Right lobe of liver (tissue), 6 donors: ENCODE measurements around the gene SPON1. TPM values are rescaled to one million over a fixed set of nuclear protein-coding genes. Genes with fewer than 3 reads are reported as not detected.

Experiments used
- ATAC-seq, 4 donors: fragments of 200-7000 bp; cut with Tn5 transposase; one replicate each; pipeline ENCODE4 v1.9.1; 2020; ENCODE audit warnings: mild to moderate bottlenecking in 4 of 4, moderate library complexity in 4 of 4
- DNase-seq, 3 donors: peaks; one replicate each; pipeline ENCODE4 v3.0.0-alpha.2; 2020
- H3K27ac ChIP-seq, 3 donors: fragments of 200-600 bp; one replicate each; pipeline ENCODE4 v1.8.0; 2022
- H3K27me3 ChIP-seq, 2 donors: fragments of 200-600 bp; one replicate each; pipeline ENCODE4 v1.8.0; 2022
- H3K36me3 ChIP-seq, 4 donors: fragments of 200-600 bp; sonication (generic) in 1 of 4; one replicate each; pipeline versions ENCODE4 v1.5.1 to v1.8.0; 2017 to 2022; ENCODE audit warnings: control low read depth in 1 of 4
- H3K4me1 ChIP-seq, 4 donors: fragments of 200-600 bp; sonication (generic) in 1 of 4; one replicate each; pipeline versions ENCODE4 v1.5.1 to v1.8.0; 2017 to 2022; ENCODE audit warnings: control low read depth in 1 of 4
- H3K4me3 ChIP-seq, 3 donors: fragments of 200-600 bp; one replicate each; pipeline ENCODE4 v1.8.0; 2022
- H3K9me3 ChIP-seq, 4 donors: fragments of 200-600 bp; sonication (generic) in 1 of 4; one replicate each; pipeline versions ENCODE4 v1.5.1 to v1.8.0; 2017 to 2022; ENCODE audit warnings: control low read depth in 1 of 4
- POLR2A ChIP-seq: fragments of 450-650 bp; IDR thresholded peaks from one replicate; pipeline ENCODE4 v1.6.1; 2017; ENCODE audit warnings: antibody characterized with exemption, mild to moderate bottlenecking
- WGBS: methylation state at CpG from one replicate; pipeline ENCODE4 v1.1.6; 2018; ENCODE audit warnings: low coverage, low lambda C conversion rate; ENCODE audit not compliant: insufficient coverage; ENCODE audit errors: missing lambda C conversion rate; 5-methylcytosine and 5-hydroxymethylcytosine counted together
- intact Hi-C, 2 donors: fragments of 100-400 bp; cut with DNase I; formaldehyde crosslinking; loops; one replicate each; pipeline versions ENCODE4 v1.11.2 to v1.14.1; 2022
- total RNA-seq, 6 experiments: library from RNA; depleted of rRNA in 2 of 6; stranded (reverse); fragments of >200 nt in 2 of 6; fragmentation: NEBNext Ultra II Directional in 3 of 6; extraction: Animal tissue kit (Norgen Biotek cat#: 25700) in 3 of 6; gene quantifications; one replicate each; pipeline versions ENCODE4 v1.1.0 to v1.2.4, GENCODE V29; 2016 to 2023
- TF ChIP-seq, protein P1 (sequence below), 4 donors: fragments of 200-600 bp in 3 of 4; fragments of 450-650 bp in 1 of 4; IDR thresholded peaks; one replicate each; pipeline versions ENCODE4 v1.5.1 to v1.8.0; 2016 to 2022; ENCODE audit warnings: antibody characterized with exemption in 4 of 4, mild to moderate bottlenecking in 2 of 4
- donor health status: DM: no; HTN: yes; CAD: no.
- donor health status: DM: no; HTN: no; CAD: no.
- donor health status: DM: no; HTN: no; CAD: no.
- donor health status: DM: no; HTN: yes; CAD: no.
- donor health status: DM: no; HTN: yes; CAD: no.

SPON1 gene
- total RNA-seq, 6 experiments from 2014 or later, result 0.51 to 2.4 (median 1.6) TPM

DNA sequence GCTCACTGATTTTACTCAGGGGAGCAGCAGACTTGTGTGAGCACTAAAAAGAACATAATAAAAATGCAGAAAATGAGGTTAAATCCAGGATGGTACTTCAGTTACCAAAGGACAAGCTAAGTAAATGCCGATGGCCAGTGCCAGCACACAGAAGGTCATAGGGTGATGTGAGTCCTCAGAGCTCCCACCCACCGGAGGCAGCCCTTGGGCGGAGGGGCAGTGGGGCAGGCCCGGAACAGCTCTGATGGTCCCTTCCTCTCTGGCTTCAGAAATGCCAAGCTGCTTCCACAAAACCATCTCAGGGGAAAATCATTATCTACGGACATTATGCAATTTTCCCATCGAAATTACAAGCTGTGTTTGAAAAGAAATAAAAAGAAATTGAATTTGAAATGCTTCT lies 271.9 kb downstream of the SPON1 start:
- no peak overlapping the region for H3K4me3 ChIP-seq
- TF ChIP-seq, protein P1, sequence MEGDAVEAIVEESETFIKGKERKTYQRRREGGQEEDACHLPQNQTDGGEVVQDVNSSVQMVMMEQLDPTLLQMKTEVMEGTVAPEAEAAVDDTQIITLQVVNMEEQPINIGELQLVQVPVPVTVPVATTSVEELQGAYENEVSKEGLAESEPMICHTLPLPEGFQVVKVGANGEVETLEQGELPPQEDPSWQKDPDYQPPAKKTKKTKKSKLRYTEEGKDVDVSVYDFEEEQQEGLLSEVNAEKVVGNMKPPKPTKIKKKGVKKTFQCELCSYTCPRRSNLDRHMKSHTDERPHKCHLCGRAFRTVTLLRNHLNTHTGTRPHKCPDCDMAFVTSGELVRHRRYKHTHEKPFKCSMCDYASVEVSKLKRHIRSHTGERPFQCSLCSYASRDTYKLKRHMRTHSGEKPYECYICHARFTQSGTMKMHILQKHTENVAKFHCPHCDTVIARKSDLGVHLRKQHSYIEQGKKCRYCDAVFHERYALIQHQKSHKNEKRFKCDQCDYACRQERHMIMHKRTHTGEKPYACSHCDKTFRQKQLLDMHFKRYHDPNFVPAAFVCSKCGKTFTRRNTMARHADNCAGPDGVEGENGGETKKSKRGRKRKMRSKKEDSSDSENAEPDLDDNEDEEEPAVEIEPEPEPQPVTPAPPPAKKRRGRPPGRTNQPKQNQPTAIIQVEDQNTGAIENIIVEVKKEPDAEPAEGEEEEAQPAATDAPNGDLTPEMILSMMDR (IDR thresholded peaks at IDR 0.05), result no peak
- TF ChIP-seq POLR2A, result no peak
- DNase-seq (no peak), ATAC-seq (no peak)
- 81% methylated on average over 6 of the region's 6 CpGs for WGBS
- H3K4me1 ChIP-seq, result no peaks in the 10 kb centered on the region
- no peaks in the 10 kb centered on the region for H3K27me3 ChIP-seq
- H3K9me3 ChIP-seq, result no peaks in the 10 kb centered on the region
- intact Hi-C loops, result no loop called here
- H3K36me3 ChIP-seq, result no peaks in the 10 kb centered on the region
- H3K27ac ChIP-seq, result no peak overlapping the region

- 38% methylated on average over 1 of the region's 1 CpG for WGBS
- intact Hi-C loops, result no loop called here
- no peaks in the 10 kb centered on the region for H3K36me3 ChIP-seq
- no peaks in the 10 kb centered on the region for H3K9me3 ChIP-seq
- DNase-seq (no peak), ATAC-seq (no peak)
- H3K4me1 ChIP-seq, result no peaks in the 10 kb centered on the region
- H3K27ac ChIP-seq, result no peak overlapping the region
- TF ChIP-seq, protein P1 (IDR thresholded peaks at IDR 0.05), result no peak
- TF ChIP-seq POLR2A, result no peak
- H3K4me3 ChIP-seq, result no peak overlapping the region
- no peaks in the 10 kb centered on the region for H3K27me3 ChIP-seq
Observed at GRCh38 chr11:14235701-14236100, 273.2 kb downstream of the SPON1 start.

- no peak for DNase-seq
Observed at GRCh38 chr11:14237444-14237961, 275.0 kb downstream of the SPON1 start.

DNA sequence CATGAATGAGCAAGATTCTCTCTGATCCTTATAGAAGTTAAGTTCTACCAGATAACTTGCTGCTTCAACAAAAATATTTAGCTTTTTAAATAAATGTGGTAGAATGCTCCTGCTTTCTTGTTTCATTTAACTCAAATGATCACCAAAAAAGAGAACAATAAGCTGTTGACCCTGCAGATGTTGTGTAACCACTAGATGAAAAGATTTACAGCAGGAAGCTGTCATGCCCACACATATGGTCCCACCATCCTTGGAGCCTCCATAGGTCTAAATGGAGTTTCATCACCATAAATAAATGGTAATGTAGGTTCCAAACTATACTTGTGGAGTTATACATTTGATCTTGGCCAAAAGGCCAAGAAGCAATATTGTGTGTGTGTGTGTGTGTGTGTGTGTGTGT lies 277.7 kb downstream of the SPON1 start:
- TF ChIP-seq, protein P1 (IDR thresholded peaks at IDR 0.05), result no peak
- no peak for TF ChIP-seq POLR2A
- DNase-seq (no peak), ATAC-seq (no peak)
- H3K9me3 ChIP-seq, result no peaks in the 10 kb centered on the region
- H3K4me1 ChIP-seq, result no peaks in the 10 kb centered on the region
- H3K27me3 ChIP-seq, result no peaks in the 10 kb centered on the region
- no peaks in the 10 kb centered on the region for H3K36me3 ChIP-seq
- H3K27ac ChIP-seq, result no peak overlapping the region
- H3K4me3 ChIP-seq, result no peak overlapping the region
- intact Hi-C loops, result loop anchor here in 1 of 2 donors (10.0 kb wide), 1 partner anchor 85 kb away; no protein-coding TSS in a partner anchor

More at GRCh38 chr11:14237444-14237961, 275.0 kb downstream of the SPON1 start:
- ATAC-seq, result peak; percentile 37 to 70 (median 48)
- intact Hi-C loops, result no loop called here
- no peak overlapping the region for H3K27ac ChIP-seq
- TF ChIP-seq, protein P1 (IDR thresholded peaks at IDR 0.05), result no peak
- TF ChIP-seq POLR2A, result no peak
- H3K36me3 ChIP-seq, result no peaks in the 10 kb centered on the region
- no peaks in the 10 kb centered on the region for H3K9me3 ChIP-seq
- WGBS, result 27% methylated on average over 3 of the region's 9 CpGs
- H3K4me3 ChIP-seq, result no peak overlapping the region
- no peaks in the 10 kb centered on the region for H3K4me1 ChIP-seq
- no peaks in the 10 kb centered on the region for H3K27me3 ChIP-seq

- ATAC-seq (no peak), DNase-seq (no peak)
- Histone ChIP-seq H3K4me1 (no peaks in the 10 kb centered on the region), H3K4me3 (no peak overlapping the region), H3K27me3 (no peaks in the 10 kb centered on the region), H3K27ac (no peak overlapping the region), H3K9me3 (no peaks in the 10 kb centered on the region), H3K36me3 (no peaks in the 10 kb centered on the region)
- TF ChIP-seq, protein P1 (IDR thresholded peaks at IDR 0.05), result no peak
- TF ChIP-seq POLR2A, result no peak
- intact Hi-C loops, result loop anchor here in 1 of 2 donors (10.0 kb wide), 1 partner anchor 86 kb away; no protein-coding TSS in a partner anchor
- 78% methylated on average over 4 of the region's 4 CpGs for WGBS
Observed at GRCh38 chr11:14240951-14241350, 278.4 kb downstream of the SPON1 start.
